Erythroblast (primary cell): ENCODE measurements around the gene CORIN.

ENCODE experiments used
- GATA1 ChIP-seq: IDR thresholded peaks from 2 replicates; pipeline ENCODE4 v1.6.1; 2011; ENCODE audit warnings: low read depth, mild to moderate bottlenecking, control low read depth, low read length, moderate library complexity
- POLR2A ChIP-seq: IDR thresholded peaks from 2 replicates; pipeline ENCODE4 v1.6.1; 2011; ENCODE audit warnings: mild to moderate bottlenecking, low read length

- TF ChIP-seq POLR2A (no peak), GATA1 (no peak)
Measured at GRCh38 chr4:47837908-47838294, at the start of gene CORIN.
